ENCODE measurements around the gene ITFG1.

The ITFG1 gene

GRCh38 chr16:47460711-47461597 is at the start of gene ITFG1, which contains the start of gene PHKB:
TSS of gene ITFG1 (minus strand) at chr16:47461063. CDS start at chr16:47461045, 18 bp downstream.
TSS of gene PHKB (plus strand) at chr16:47461331. CDS start at chr16:47461351, 20 bp downstream.
- DNase-seq = peak; percentile 65

- no peak for DNase-seq
Measured at GRCh38 chr16:47507701-47508100, 46.8 kb upstream of the ITFG1 start.

GRCh38 chr16:47506800-47507199 is 45.9 kb upstream of the ITFG1 start:
- DNase-seq = no peak

DNA sequence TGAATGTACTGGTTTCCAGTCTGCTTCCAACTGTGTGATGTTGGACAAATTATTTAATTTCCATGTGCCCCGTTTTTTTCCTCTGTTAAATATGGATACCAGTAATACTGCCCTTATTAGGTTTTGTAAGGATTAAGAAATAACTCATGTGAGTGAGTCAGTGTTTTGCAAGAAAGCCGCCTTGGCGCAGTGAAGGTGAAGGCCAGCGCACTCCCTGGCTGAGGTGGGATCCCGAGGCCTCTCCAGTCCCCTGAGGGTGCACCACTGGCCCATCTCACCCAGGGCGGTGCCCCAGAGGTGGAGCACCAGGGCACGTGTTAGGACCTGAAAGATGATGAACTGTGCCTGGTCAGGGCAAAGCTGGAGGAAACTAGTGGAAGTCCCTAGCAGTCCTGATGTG is 43.7 kb upstream of the ITFG1 start:
- no peak for DNase-seq

DNA sequence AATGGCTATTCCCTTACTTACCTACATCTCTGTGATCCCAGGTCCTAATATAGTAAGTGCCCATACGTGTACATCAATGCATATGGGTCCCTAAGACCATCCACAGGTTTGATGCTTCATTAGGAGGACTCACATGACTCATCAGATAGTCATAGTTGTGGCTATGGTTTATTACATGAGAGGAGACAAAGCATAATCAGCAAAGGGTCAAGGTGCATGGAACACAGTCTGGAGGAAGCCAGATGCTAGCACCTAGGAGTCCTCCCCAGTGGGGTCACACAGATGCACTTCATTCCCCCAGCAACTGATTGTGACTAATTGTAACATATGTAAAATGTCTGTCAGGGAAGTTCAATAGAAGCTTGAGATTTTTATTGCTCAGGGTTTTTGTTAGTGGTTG is 43.1 kb upstream of the ITFG1 start:
- DNase-seq = no peak

DNA sequence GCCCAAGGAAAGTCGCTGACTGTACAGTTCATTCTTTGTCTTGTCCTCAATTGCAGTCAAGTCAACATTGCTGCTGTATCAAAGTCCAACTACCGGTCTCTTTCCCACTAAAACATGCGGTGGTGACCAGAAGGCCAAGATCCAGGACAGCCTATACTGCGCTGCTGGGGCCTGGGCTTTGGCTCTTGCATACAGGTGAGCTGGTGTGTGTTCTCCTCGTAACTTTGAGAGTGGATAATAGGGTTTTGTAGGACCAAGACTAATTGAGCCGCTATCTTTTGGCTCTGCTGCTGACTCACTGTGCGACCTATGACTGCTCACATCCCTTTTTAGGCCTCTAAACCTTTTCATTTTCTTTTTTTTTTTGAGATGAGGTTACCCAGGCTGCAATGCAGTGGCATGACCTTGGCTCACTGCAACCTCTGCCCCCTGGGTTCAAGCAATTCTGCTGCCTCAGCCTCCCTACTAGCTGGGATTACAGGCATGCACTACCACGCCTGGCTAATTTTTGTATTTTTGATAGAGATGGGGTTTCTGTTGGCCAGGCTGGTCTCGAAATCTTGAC is 38.9 kb upstream of the ITFG1 start:
- DNase-seq = no peak

- no peak for DNase-seq
Measured at GRCh38 chr16:47499080-47499699, 38.3 kb upstream of the ITFG1 start.

DNA sequence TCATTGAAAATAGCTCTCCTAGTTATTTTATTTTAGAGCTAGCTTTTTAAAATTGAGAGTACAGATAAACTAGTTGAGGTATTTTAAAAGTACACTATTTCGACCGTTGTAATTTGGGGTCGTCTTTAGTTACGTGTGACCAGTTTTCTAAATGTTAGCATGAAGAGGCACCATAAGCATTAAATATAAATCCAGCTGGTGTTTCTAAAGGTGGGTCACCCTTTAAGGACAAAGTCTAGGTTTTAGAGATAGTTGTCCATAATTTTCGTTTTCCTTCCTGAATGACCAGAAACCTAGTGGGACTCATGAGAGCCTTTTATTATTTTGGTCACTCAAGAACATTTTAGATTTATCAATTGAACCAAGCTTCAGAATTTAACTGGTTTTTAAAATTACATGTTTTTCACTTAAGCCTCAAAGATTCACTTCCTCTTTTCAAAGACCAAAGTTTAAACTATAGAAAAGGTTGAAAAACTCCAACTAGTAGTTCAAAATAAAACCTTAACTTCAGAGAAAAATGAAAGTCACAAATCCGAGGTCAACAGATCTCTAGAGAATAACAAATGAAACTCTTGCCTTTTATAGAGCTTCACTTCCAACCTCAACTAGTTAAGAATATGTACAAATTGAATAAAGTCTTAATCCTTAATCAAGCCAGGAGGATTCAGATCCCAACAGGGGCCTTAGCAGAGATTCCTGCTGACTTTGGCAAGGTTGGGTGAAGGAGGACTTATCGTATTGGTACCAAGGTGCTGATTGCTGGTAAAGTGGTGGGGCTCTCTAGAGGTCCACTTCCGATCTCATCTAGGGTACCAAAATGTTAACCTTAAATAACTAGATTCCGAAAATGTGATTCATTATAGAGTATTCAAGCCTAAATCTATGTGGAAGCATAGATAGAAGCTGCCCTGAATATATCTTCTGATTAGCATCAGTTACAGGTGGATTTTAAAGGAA is 32.8 kb upstream of the ITFG1 start:
- DNase-seq = no peak

GRCh38 chr16:47492428-47493377 is 31.8 kb upstream of the ITFG1 start:
- DNase-seq = no peak

DNA sequence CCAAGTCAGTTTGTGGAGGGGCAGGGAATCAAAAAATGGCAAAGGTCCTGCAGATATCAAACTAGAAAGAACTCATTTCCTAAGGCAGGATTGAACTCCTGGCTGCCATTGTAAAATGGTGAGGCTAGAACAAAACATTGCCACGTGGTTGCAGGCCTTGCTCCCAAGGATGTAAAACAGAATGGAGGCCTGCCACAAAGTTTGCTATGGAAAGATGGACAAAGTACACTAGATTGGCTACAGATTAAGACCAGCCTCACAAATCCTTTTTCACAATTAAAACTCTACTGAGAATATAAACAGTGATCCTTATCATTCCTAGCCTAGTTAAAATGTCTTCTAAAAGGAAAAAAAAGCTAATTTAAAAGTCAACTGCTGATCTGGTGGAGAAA is 31.2 kb upstream of the ITFG1 start:
- DNase-seq = no peak

DNA sequence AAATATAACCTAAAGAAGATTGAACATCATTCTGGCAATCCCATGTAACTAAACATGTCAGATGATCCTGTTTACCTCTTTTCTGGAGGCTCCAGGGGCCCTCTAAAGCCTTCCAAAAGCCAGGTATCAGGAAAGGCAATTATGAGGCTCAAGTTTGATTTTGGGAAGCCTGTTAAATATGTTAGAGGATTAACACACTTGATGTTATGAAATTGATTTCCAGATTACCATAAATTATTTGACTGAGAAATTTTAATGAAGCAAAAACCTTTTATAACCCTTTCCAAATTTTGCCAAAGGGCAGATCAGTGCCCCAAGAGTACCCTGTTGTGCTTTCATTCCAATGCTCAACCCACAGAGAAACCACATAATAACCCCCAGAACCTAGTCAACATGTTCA is 29.6 kb upstream of the ITFG1 start:
- DNase-seq = no peak

GRCh38 chr16:47488051-47488450 is 27.2 kb upstream of the ITFG1 start:
- DNase-seq = no peak

- DNase-seq = no peak
Measured at GRCh38 chr16:47486856-47487255, 26.0 kb upstream of the ITFG1 start.

GRCh38 chr16:47483616-47484015 is 22.8 kb upstream of the ITFG1 start:
- no peak for DNase-seq

DNA sequence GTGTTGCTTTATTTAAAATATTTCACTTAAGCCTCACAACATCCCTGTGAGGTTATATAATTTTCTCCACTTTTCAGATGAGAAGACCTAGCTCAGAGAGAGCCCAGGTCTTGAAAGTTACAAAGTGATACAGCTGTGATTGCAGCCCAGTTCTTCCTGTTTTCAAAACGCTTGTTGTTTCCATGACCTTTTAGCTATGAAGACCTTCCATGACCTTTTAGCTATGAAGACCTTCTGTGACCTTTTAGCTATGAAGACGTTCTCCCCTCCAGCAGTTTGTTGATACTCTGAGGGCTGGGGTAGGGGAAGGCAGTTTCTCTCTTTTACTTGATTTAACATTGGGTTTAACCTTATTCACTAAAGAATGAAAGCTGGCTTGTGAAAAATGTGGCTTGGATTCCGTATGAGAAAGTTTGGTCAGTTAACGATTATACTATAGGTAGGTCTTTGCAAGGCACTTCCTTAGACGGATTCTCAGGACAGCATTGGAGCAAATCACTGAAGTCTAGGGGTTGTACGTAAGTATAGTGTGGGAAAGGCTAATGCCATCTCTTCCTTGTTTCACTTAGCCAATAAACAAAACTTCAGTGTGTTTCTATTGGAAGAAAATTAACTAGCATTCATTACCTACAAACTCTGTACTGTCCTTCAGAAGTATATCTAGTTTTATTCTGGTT is 21.0 kb upstream of the ITFG1 start:
- DNase-seq = no peak

DNA sequence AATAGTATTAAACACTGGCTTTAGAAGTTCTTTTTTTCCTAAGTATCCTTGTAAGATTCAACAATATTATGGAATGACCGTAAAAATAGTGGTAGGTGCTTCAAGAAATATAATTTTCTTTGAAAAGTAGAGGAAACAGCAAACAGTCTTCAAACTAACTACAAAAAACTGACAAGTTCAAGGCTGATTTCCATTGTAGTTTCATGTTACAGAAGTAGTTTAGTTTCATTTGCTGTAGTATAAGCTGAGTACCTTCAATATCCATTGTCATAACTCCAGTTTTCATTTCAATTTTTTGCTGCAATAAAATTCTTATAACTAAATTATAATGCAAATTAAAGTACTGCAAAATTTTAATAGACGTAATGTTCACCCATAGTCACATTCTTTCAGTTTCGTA is 19.5 kb upstream of the ITFG1 start:
- no peak for DNase-seq

- DNase-seq = no peak
Measured at GRCh38 chr16:47477679-47478078, 16.8 kb upstream of the ITFG1 start.

- no peak for DNase-seq
Measured at GRCh38 chr16:47476654-47477345, 15.9 kb upstream of the ITFG1 start.

GRCh38 chr16:47475786-47476185 is 14.9 kb upstream of the ITFG1 start:
- no peak for DNase-seq

GRCh38 chr16:47473792-47474191 is 12.9 kb upstream of the ITFG1 start:
- no peak for DNase-seq
